NCI-H187 (cell line): ENCODE data around the gene EHMT1.
"Not testable (repeated sequence)": the region's sequence is repeated elsewhere in the genome, so short reads cannot be mapped to it uniquely, and the experiment has no call there.

Experiments used
- DNase-seq, 2 experiments: peaks; one replicate each; lab custom pipeline; 2025; lab: John Stamatoyannopoulos, UW

EHMT1 gene

GRCh38 chr9:137804908-137805630, 186.3 kb downstream of the EHMT1 start:
- no peak for DNase-seq

GRCh38 chr9:137807721-137808703, 189.2 kb downstream of the EHMT1 start:
- no peak for DNase-seq

GRCh38 chr9:137809040-137809576, 190.3 kb downstream of the EHMT1 start:
- DNase-seq: no peak

GRCh38 chr9:137809726-137810450, 191.1 kb downstream of the EHMT1 start:
- not testable (repeated sequence) for DNase-seq

- no peak for DNase-seq
Observed at GRCh38 chr9:137811283-137811870, 192.6 kb downstream of the EHMT1 start.

GRCh38 chr9:137812356-137813023, 193.7 kb downstream of the EHMT1 start:
- no peak for DNase-seq

GRCh38 chr9:137813167-137813566, 194.4 kb downstream of the EHMT1 start:
- DNase-seq: peak; percentile 7 to 12

- peak; percentile 7 to 76 for DNase-seq
Observed at GRCh38 chr9:137813651-137814415, 195.0 kb downstream of the EHMT1 start.

GRCh38 chr9:137814436-137814835, 195.6 kb downstream of the EHMT1 start:
- no peak for DNase-seq

- no peak for DNase-seq
Observed at GRCh38 chr9:137814841-137815240, 196.0 kb downstream of the EHMT1 start.

- DNase-seq: no peak
Observed at GRCh38 chr9:137815256-137816255, 196.8 kb downstream of the EHMT1 start.

GRCh38 chr9:137816531-137817235, 197.9 kb downstream of the EHMT1 start:
- no peak for DNase-seq

GRCh38 chr9:137817236-137818200, 198.7 kb downstream of the EHMT1 start:
- no peak for DNase-seq

GRCh38 chr9:137818286-137818685, 199.5 kb downstream of the EHMT1 start:
- no peak for DNase-seq

- no peak for DNase-seq
Observed at GRCh38 chr9:137820161-137820855, 201.5 kb downstream of the EHMT1 start.

GRCh38 chr9:137823986-137824771, 205.4 kb downstream of the EHMT1 start:
- no peak for DNase-seq
